ENCODE data around the gene FHIT.

GRCh38 chr3:60775985-60776384 is 475.3 kb downstream of the FHIT start:
- no peak for TF ChIP-seq CTCF (IDR thresholded peaks at IDR 0.05)
- TF ChIP-seq POLR2AphosphoS5 (IDR thresholded peaks at IDR 0.05) = no peak
- no peak for TF ChIP-seq POLR2A (IDR thresholded peaks at IDR 0.05)
- no peak for TF ChIP-seq EP300 (IDR thresholded peaks at IDR 0.05)
